ENCODE data around the gene TET1. TPM values are rescaled to one million over a fixed set of nuclear protein-coding genes. Genes with fewer than 3 reads are reported as not detected.

Gene TET1
- total and polyA plus RNA-seq, 2 experiments from 2014 or later = 0.84 to 1.3 TPM

- peak within 1 kb of the TSS; percentile 86 for H2AFZ ChIP-seq
- H3K79me2 ChIP-seq (ENCODE audit: insufficient read depth) = peaks cover 50% of the 10 kb centered on the region
- DNase-seq = peak; percentile 99
- TF ChIP-seq EZH2 (IDR thresholded peaks at IDR 0.05; ENCODE audit: insufficient read depth, poor library complexity, severe bottlenecking) (no peak), EZH2phosphoT487 (IDR thresholded peaks at IDR 0.05; ENCODE audit: insufficient read depth, low read depth) (no peak)
- H3K9me3 ChIP-seq (ENCODE audit: low read depth) = no peaks in the 10 kb centered on the region
- H3F3A ChIP-seq (ENCODE audit: insufficient read depth) = no peaks in the 10 kb centered on the region
- peak within 1 kb of the TSS; percentile 95 for H3K4me2 ChIP-seq (ENCODE audit: unreplicated experiment)
- no peaks in the 10 kb centered on the region for H4K20me1 ChIP-seq (ENCODE audit: insufficient read depth)
- H3K36me3 ChIP-seq (ENCODE audit: low read depth) = peaks cover 10% of the 10 kb centered on the region; the same call in 1 of the 2 replicates
- H3K9ac ChIP-seq = peak within 1 kb of the TSS; percentile 90
- no peaks in the 10 kb centered on the region for H3K9me2 ChIP-seq (ENCODE audit: insufficient read depth)
- WGBS, 2 experiments (ENCODE audit: low coverage in 1 of 2, low lambda C conversion rate in 2 of 2, missing lambda C conversion rate in 2 of 2) = 1% methylated on average over 41 to 57 of the region's 72 CpGs
- peak within 1 kb of the TSS; percentile 88 for H3K4me3 ChIP-seq
- H3K27ac ChIP-seq = peak within 1 kb of the TSS; percentile 84
- in situ Hi-C loops (cut with MboI) = loop anchor here (10.0 kb wide), 1 partner anchor 166 kb away; no protein-coding TSS in a partner anchor
- no peaks in the 10 kb centered on the region for H3K27me3 ChIP-seq (replicated peaks; ENCODE audit: insufficient read depth)
- peaks cover 9% of the 10 kb centered on the region for H3K4me1 ChIP-seq (ENCODE audit: insufficient read depth)
Measured at GRCh38 chr10:68720793-68721672, 160.9 kb downstream of the TET1 start, which contains the start of gene CCAR1. CCAR1 (plus strand) TSS chr10:68721239; CDS start chr10:68722505, 1,266 bp downstream.

- Histone ChIP-seq H3K27ac (peak overlapping the region; percentile 84), H3K9me2 (ENCODE audit: insufficient read depth) (no peaks in the 10 kb centered on the region), H3F3A (ENCODE audit: insufficient read depth) (no peaks in the 10 kb centered on the region), H3K4me2 (ENCODE audit: unreplicated experiment) (peak overlapping the region; percentile 95), H4K20me1 (ENCODE audit: insufficient read depth) (no peaks in the 10 kb centered on the region), H2AFZ (peak overlapping the region; percentile 86), H3K9me3 (ENCODE audit: low read depth) (no peaks in the 10 kb centered on the region), H3K9ac (peak overlapping the region; percentile 90), H3K4me3 (peak overlapping the region; percentile 88), H3K36me3 (ENCODE audit: low read depth) (peaks cover 10% of the 10 kb centered on the region; the same call in 1 of the 2 replicates), H3K4me1 (ENCODE audit: insufficient read depth) (peaks cover 9% of the 10 kb centered on the region), H3K79me2 (ENCODE audit: insufficient read depth) (peaks cover 58% of the 10 kb centered on the region), H3K27me3 (replicated peaks; ENCODE audit: insufficient read depth) (no peaks in the 10 kb centered on the region)
- WGBS, 2 experiments (ENCODE audit: low coverage in 1 of 2, low lambda C conversion rate in 2 of 2, missing lambda C conversion rate in 2 of 2) = 1% methylated on average over 9 to 25 of the region's 27 CpGs
- in situ Hi-C loops (cut with MboI) = loop anchor here (10.0 kb wide), 1 partner anchor 167 kb away; no protein-coding TSS in a partner anchor
- DNase-seq = peak; percentile 40
- TF ChIP-seq EZH2phosphoT487 (IDR thresholded peaks at IDR 0.05; ENCODE audit: insufficient read depth, low read depth) = no peak
- no peak for TF ChIP-seq EZH2 (IDR thresholded peaks at IDR 0.05; ENCODE audit: insufficient read depth, poor library complexity, severe bottlenecking)
Measured at GRCh38 chr10:68721673-68722335, 161.7 kb downstream of the TET1 start.

GRCh38 chr10:68725016-68725415, 164.9 kb downstream of the TET1 start:
- no peak overlapping the region for H3K27ac ChIP-seq

GRCh38 chr10:68727146-68727545, 167.0 kb downstream of the TET1 start:
- H3K4me3 ChIP-seq = no peak overlapping the region
- no peak overlapping the region for H3K9ac ChIP-seq
- 90 to 91% methylated on average over 9 of the region's 9 CpGs for WGBS, 2 experiments (ENCODE audit: low coverage in 1 of 2, low lambda C conversion rate in 2 of 2, missing lambda C conversion rate in 2 of 2)
- H3K27ac ChIP-seq = no peak overlapping the region
- no peaks in the 10 kb centered on the region for H3K27me3 ChIP-seq (replicated peaks; ENCODE audit: insufficient read depth)
- peaks cover 43% of the 10 kb centered on the region for H3K36me3 ChIP-seq (ENCODE audit: low read depth)
- no peaks in the 10 kb centered on the region for H3F3A ChIP-seq (ENCODE audit: insufficient read depth)
- DNase-seq = no peak
- H3K4me2 ChIP-seq (ENCODE audit: unreplicated experiment) = no peak overlapping the region
- in situ Hi-C loops (cut with MboI) = loop anchor here (10.0 kb wide), 1 partner anchor 172 kb away; no protein-coding TSS in a partner anchor
- no peaks in the 10 kb centered on the region for H4K20me1 ChIP-seq (ENCODE audit: insufficient read depth)
- no peaks in the 10 kb centered on the region for H3K9me3 ChIP-seq (ENCODE audit: low read depth)
- peaks cover 99% of the 10 kb centered on the region for H3K79me2 ChIP-seq (ENCODE audit: insufficient read depth)
- peaks cover 7% of the 10 kb centered on the region for H3K4me1 ChIP-seq (ENCODE audit: insufficient read depth)
- TF ChIP-seq EZH2phosphoT487 (IDR thresholded peaks at IDR 0.05; ENCODE audit: insufficient read depth, low read depth) (no peak), EZH2 (IDR thresholded peaks at IDR 0.05; ENCODE audit: insufficient read depth, poor library complexity, severe bottlenecking) (no peak)
- H3K9me2 ChIP-seq (ENCODE audit: insufficient read depth) = no peaks in the 10 kb centered on the region
- no peak overlapping the region for H2AFZ ChIP-seq

More at GRCh38 chr10:68725016-68725415, 164.9 kb downstream of the TET1 start:
- no peaks in the 10 kb centered on the region for H3K9me2 ChIP-seq (ENCODE audit: insufficient read depth)
- DNase-seq = no peak
- H3K4me1 ChIP-seq (ENCODE audit: insufficient read depth) = peaks cover 9% of the 10 kb centered on the region
- H3K4me3 ChIP-seq = no peak overlapping the region
- 91 to 94% methylated on average over 14 of the region's 14 CpGs for WGBS, 2 experiments (ENCODE audit: low coverage in 1 of 2, low lambda C conversion rate in 2 of 2, missing lambda C conversion rate in 2 of 2)
- no peaks in the 10 kb centered on the region for H3F3A ChIP-seq (ENCODE audit: insufficient read depth)
- no peak overlapping the region for H2AFZ ChIP-seq
- peaks cover 90% of the 10 kb centered on the region for H3K79me2 ChIP-seq (ENCODE audit: insufficient read depth)
- no peaks in the 10 kb centered on the region for H3K9me3 ChIP-seq (ENCODE audit: low read depth)
- H3K4me2 ChIP-seq (ENCODE audit: unreplicated experiment) = no peak overlapping the region
- H3K27me3 ChIP-seq (replicated peaks; ENCODE audit: insufficient read depth) = no peaks in the 10 kb centered on the region
- in situ Hi-C loops (cut with MboI) = loop anchor here (10.0 kb wide), 1 partner anchor 170 kb away; no protein-coding TSS in a partner anchor
- H3K9ac ChIP-seq = no peak overlapping the region
- TF ChIP-seq EZH2phosphoT487 (IDR thresholded peaks at IDR 0.05; ENCODE audit: insufficient read depth, low read depth) = no peak
- no peak for TF ChIP-seq EZH2 (IDR thresholded peaks at IDR 0.05; ENCODE audit: insufficient read depth, poor library complexity, severe bottlenecking)
- peaks cover 35% of the 10 kb centered on the region for H3K36me3 ChIP-seq (ENCODE audit: low read depth)
- H4K20me1 ChIP-seq (ENCODE audit: insufficient read depth) = no peaks in the 10 kb centered on the region
